ENCODE measurements around the gene BOLA2B.
A peak's percentile ranks its signal among the peaks of the same experiment; 100 is the strongest.

The BOLA2B gene

DNA sequence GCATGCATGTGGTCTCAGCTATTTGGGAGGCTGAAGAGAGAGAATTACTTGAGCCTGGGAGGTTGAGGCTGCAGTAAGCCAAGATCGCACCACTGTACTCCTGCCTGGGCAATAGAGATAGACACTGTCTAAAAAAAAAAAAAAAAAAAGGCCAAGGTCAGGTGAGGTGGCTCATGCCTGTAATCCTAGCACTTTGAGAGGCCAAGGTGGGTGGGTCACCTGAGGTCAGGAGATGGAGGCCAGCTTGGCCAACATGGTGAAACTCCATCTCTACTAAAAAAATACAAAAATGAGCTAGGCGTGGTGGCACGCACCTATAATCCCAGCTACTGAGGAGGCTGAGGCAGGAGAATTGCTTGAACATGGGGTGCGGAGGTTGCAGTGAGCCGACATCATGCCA, 38.3 kb downstream of the BOLA2B start (continued):
- no peak for TF ChIP-seq MEIS1 (CRISPR knock-in tag; IDR thresholded peaks at IDR 0.05; ENCODE audit: borderline replicate concordance)
- no peak for TF ChIP-seq SETDB1 (IDR thresholded peaks at IDR 0.05; ENCODE audit: insufficient read length, low read length)
- TF ChIP-seq, protein P1, sequence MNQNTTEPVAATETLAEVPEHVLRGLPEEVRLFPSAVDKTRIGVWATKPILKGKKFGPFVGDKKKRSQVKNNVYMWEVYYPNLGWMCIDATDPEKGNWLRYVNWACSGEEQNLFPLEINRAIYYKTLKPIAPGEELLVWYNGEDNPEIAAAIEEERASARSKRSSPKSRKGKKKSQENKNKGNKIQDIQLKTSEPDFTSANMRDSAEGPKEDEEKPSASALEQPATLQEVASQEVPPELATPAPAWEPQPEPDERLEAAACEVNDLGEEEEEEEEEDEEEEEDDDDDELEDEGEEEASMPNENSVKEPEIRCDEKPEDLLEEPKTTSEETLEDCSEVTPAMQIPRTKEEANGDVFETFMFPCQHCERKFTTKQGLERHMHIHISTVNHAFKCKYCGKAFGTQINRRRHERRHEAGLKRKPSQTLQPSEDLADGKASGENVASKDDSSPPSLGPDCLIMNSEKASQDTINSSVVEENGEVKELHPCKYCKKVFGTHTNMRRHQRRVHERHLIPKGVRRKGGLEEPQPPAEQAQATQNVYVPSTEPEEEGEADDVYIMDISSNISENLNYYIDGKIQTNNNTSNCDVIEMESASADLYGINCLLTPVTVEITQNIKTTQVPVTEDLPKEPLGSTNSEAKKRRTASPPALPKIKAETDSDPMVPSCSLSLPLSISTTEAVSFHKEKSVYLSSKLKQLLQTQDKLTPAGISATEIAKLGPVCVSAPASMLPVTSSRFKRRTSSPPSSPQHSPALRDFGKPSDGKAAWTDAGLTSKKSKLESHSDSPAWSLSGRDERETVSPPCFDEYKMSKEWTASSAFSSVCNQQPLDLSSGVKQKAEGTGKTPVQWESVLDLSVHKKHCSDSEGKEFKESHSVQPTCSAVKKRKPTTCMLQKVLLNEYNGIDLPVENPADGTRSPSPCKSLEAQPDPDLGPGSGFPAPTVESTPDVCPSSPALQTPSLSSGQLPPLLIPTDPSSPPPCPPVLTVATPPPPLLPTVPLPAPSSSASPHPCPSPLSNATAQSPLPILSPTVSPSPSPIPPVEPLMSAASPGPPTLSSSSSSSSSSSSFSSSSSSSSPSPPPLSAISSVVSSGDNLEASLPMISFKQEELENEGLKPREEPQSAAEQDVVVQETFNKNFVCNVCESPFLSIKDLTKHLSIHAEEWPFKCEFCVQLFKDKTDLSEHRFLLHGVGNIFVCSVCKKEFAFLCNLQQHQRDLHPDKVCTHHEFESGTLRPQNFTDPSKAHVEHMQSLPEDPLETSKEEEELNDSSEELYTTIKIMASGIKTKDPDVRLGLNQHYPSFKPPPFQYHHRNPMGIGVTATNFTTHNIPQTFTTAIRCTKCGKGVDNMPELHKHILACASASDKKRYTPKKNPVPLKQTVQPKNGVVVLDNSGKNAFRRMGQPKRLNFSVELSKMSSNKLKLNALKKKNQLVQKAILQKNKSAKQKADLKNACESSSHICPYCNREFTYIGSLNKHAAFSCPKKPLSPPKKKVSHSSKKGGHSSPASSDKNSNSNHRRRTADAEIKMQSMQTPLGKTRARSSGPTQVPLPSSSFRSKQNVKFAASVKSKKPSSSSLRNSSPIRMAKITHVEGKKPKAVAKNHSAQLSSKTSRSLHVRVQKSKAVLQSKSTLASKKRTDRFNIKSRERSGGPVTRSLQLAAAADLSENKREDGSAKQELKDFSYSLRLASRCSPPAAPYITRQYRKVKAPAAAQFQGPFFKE (tag by site-specific recombination; IDR thresholded peaks at IDR 0.05; ENCODE audit: borderline replicate concordance) = no peak
- no peak for TF ChIP-seq ZNF292 (tag by site-specific recombination; IDR thresholded peaks at IDR 0.05; ENCODE audit: borderline replicate concordance, low read depth)
- TF ChIP-seq BCL11B (tag by site-specific recombination; IDR thresholded peaks at IDR 0.05; ENCODE audit: low read depth) = no peak
- no peak for TF ChIP-seq ZNF785 (tag by site-specific recombination; IDR thresholded peaks at IDR 0.05)
- no peak for TF ChIP-seq ZBTB7A (tag by site-specific recombination; IDR thresholded peaks at IDR 0.05; ENCODE audit: low read depth)
- TF ChIP-seq, protein P2, sequence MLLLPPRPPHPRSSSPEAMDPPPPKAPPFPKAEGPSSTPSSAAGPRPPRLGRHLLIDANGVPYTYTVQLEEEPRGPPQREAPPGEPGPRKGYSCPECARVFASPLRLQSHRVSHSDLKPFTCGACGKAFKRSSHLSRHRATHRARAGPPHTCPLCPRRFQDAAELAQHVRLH (tag by site-specific recombination; IDR thresholded peaks at IDR 0.05) = no peak
- TF ChIP-seq, protein P3, sequence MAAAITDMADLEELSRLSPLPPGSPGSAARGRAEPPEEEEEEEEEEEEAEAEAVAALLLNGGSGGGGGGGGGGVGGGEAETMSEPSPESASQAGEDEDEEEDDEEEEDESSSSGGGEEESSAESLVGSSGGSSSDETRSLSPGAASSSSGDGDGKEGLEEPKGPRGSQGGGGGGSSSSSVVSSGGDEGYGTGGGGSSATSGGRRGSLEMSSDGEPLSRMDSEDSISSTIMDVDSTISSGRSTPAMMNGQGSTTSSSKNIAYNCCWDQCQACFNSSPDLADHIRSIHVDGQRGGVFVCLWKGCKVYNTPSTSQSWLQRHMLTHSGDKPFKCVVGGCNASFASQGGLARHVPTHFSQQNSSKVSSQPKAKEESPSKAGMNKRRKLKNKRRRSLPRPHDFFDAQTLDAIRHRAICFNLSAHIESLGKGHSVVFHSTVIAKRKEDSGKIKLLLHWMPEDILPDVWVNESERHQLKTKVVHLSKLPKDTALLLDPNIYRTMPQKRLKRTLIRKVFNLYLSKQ (tag by site-specific recombination; IDR thresholded peaks at IDR 0.05; ENCODE audit: borderline replicate concordance) = no peak
- TF ChIP-seq, protein P4, sequence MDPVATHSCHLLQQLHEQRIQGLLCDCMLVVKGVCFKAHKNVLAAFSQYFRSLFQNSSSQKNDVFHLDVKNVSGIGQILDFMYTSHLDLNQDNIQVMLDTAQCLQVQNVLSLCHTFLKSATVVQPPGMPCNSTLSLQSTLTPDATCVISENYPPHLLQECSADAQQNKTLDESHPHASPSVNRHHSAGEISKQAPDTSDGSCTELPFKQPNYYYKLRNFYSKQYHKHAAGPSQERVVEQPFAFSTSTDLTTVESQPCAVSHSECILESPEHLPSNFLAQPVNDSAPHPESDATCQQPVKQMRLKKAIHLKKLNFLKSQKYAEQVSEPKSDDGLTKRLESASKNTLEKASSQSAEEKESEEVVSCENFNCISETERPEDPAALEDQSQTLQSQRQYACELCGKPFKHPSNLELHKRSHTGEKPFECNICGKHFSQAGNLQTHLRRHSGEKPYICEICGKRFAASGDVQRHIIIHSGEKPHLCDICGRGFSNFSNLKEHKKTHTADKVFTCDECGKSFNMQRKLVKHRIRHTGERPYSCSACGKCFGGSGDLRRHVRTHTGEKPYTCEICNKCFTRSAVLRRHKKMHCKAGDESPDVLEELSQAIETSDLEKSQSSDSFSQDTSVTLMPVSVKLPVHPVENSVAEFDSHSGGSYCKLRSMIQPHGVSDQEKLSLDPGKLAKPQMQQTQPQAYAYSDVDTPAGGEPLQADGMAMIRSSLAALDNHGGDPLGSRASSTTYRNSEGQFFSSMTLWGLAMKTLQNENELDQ (tag by site-specific recombination; IDR thresholded peaks at IDR 0.05; ENCODE audit: low read depth) = no peak
- TF ChIP-seq ZBTB17 (tag by site-specific recombination; IDR thresholded peaks at IDR 0.05) = no peak

DNA sequence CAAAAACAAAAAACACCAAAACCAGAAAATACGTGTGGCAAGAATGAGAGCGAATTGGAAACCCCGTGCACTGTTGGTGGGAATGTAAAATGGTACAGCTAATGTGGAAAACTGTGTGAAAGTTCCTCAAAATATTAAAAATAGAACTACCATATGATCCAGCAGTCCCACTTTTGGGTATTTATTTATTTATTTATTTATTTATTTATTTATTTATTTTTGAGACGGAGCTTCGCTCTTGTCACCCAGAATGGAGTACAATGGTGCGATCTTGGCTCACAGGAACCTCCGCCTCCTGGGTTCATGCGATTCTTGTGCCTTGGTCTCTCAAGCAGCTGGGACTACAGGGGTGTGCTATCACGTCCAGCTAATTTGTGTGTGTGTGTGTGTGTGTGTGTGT, 40.9 kb downstream of the BOLA2B start:
- Histone ChIP-seq H3K36me3 (ENCODE audit: control insufficient read depth in 2 of 2, insufficient read depth in 1 of 2, low read length in 2 of 2) (no peaks in the 10 kb centered on the region), H3K9me3 (ENCODE audit: control insufficient read depth, insufficient read depth, low read depth, low read length) (no peaks in the 10 kb centered on the region), H3K4me3 (ENCODE audit: low read depth, low read length) (no peak overlapping the region), H3K4me1 (ENCODE audit: control insufficient read depth, insufficient read depth, low read length) (no peaks in the 10 kb centered on the region), H3K27ac (ENCODE audit: extremely low read depth, low read depth, low read length) (no peak overlapping the region)
- ChIA-PET POLR2A (no interaction called here), CTCF (no interaction called here)
- TF ChIP-seq, protein P5, sequence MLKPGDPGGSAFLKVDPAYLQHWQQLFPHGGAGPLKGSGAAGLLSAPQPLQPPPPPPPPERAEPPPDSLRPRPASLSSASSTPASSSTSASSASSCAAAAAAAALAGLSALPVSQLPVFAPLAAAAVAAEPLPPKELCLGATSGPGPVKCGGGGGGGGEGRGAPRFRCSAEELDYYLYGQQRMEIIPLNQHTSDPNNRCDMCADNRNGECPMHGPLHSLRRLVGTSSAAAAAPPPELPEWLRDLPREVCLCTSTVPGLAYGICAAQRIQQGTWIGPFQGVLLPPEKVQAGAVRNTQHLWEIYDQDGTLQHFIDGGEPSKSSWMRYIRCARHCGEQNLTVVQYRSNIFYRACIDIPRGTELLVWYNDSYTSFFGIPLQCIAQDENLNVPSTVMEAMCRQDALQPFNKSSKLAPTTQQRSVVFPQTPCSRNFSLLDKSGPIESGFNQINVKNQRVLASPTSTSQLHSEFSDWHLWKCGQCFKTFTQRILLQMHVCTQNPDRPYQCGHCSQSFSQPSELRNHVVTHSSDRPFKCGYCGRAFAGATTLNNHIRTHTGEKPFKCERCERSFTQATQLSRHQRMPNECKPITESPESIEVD (tag by site-specific recombination; IDR thresholded peaks at IDR 0.05) = no peak
- TF ChIP-seq ZNF155 (tag by site-specific recombination; IDR thresholded peaks at IDR 0.05) (no peak), ZNF16 (tag by site-specific recombination; IDR thresholded peaks at IDR 0.05; ENCODE audit: low read depth) (no peak), ZNF426 (tag by site-specific recombination; IDR thresholded peaks at IDR 0.05) (peak; percentile 79), ZNF621 (tag by site-specific recombination; IDR thresholded peaks at IDR 0.05) (no peak), ZNF560 (tag by site-specific recombination; IDR thresholded peaks at IDR 0.05; ENCODE audit: borderline replicate concordance) (peak; percentile 79), ZNF433 (tag by site-specific recombination; IDR thresholded peaks at IDR 0.05; ENCODE audit: low read depth) (no peak), ZNF610 (tag by site-specific recombination; IDR thresholded peaks at IDR 0.05; ENCODE audit: borderline replicate concordance) (no peak), ZNF416 (tag by site-specific recombination; IDR thresholded peaks at IDR 0.05) (no peak), ZNF626 (tag by site-specific recombination; IDR thresholded peaks at IDR 0.05) (no peak)
- TF ChIP-seq, protein P6, sequence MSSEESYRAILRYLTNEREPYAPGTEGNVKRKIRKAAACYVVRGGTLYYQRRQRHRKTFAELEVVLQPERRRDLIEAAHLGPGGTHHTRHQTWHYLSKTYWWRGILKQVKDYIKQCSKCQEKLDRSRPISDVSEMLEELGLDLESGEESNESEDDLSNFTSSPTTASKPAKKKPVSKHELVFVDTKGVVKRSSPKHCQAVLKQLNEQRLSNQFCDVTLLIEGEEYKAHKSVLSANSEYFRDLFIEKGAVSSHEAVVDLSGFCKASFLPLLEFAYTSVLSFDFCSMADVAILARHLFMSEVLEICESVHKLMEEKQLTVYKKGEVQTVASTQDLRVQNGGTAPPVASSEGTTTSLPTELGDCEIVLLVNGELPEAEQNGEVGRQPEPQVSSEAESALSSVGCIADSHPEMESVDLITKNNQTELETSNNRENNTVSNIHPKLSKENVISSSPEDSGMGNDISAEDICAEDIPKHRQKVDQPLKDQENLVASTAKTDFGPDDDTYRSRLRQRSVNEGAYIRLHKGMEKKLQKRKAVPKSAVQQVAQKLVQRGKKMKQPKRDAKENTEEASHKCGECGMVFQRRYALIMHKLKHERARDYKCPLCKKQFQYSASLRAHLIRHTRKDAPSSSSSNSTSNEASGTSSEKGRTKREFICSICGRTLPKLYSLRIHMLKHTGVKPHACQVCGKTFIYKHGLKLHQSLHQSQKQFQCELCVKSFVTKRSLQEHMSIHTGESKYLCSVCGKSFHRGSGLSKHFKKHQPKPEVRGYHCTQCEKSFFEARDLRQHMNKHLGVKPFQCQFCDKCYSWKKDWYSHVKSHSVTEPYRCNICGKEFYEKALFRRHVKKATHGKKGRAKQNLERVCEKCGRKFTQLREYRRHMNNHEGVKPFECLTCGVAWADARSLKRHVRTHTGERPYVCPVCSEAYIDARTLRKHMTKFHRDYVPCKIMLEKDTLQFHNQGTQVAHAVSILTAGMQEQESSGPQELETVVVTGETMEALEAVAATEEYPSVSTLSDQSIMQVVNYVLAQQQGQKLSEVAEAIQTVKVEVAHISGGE (tag by site-specific recombination; conservative IDR thresholded peaks at IDR 0.05; ENCODE audit: low read depth) = peak; percentile 68
